IPS-18a (cell line): ENCODE measurements around the gene RAB32.
"Not testable (repeated sequence)": the region's sequence is repeated elsewhere in the genome, so short reads cannot be mapped to it uniquely, and the experiment has no call there.

ENCODE experiments used
- H3K27ac ChIP-seq: one replicate; pipeline ENCODE4 v1.5.1; 2013; ENCODE audit warnings: low read length
- H3K27me3 ChIP-seq: one replicate; pipeline ENCODE4 v1.6.1; 2013; ENCODE audit warnings: mild to moderate bottlenecking, low read length; ENCODE audit not compliant: control insufficient read depth, insufficient read depth
- H3K36me3 ChIP-seq: one replicate; pipeline ENCODE4 v1.6.1; 2013; ENCODE audit warnings: low read depth, low read length; ENCODE audit not compliant: control insufficient read depth
- H3K4me1 ChIP-seq: one replicate; pipeline ENCODE4 v1.6.1; 2013; ENCODE audit warnings: low read depth, low read length; ENCODE audit not compliant: control insufficient read depth
- H3K4me3 ChIP-seq: one replicate; pipeline ENCODE4 v1.5.1; 2013; ENCODE audit warnings: low read length
- H3K9ac ChIP-seq: one replicate; pipeline ENCODE4 v1.6.1; 2013; ENCODE audit warnings: mild to moderate bottlenecking, low read length, moderate library complexity
- H3K9me3 ChIP-seq: one replicate; pipeline ENCODE4 v1.6.1; 2013; ENCODE audit warnings: low read depth, low read length; ENCODE audit not compliant: control insufficient read depth

RAB32 gene

GRCh38 chr6:146547889-146548288, 4.3 kb downstream of the RAB32 start:
- H3K9ac ChIP-seq = no peak overlapping the region
- H3K4me3 ChIP-seq = no peak overlapping the region
- H3K4me1 ChIP-seq = no peaks in the 10 kb centered on the region
- peaks cover 8% of the 10 kb centered on the region for H3K36me3 ChIP-seq
- no peak overlapping the region for H3K27ac ChIP-seq
- no peaks in the 10 kb centered on the region for H3K9me3 ChIP-seq
- no peaks in the 10 kb centered on the region for H3K27me3 ChIP-seq

GRCh38 chr6:146548898-146549374, 5.3 kb downstream of the RAB32 start:
- Histone ChIP-seq H3K4me3 (no peak overlapping the region), H3K9ac (no peak overlapping the region), H3K4me1 (no peaks in the 10 kb centered on the region), H3K9me3 (no peaks in the 10 kb centered on the region), H3K36me3 (peaks cover 8% of the 10 kb centered on the region), H3K27ac (no peak overlapping the region), H3K27me3 (no peaks in the 10 kb centered on the region)

GRCh38 chr6:146550911-146551310, 7.3 kb downstream of the RAB32 start:
- no peak overlapping the region for H3K9ac ChIP-seq

GRCh38 chr6:146551545-146551944, 7.9 kb downstream of the RAB32 start:
- no peaks in the 10 kb centered on the region for H3K9me3 ChIP-seq
- peaks cover 18% of the 10 kb centered on the region for H3K36me3 ChIP-seq
- no peak overlapping the region for H3K27ac ChIP-seq
- H3K4me3 ChIP-seq = no peak overlapping the region
- H3K9ac ChIP-seq = no peak overlapping the region
- H3K27me3 ChIP-seq = no peaks in the 10 kb centered on the region
- no peaks in the 10 kb centered on the region for H3K4me1 ChIP-seq

More at GRCh38 chr6:146550911-146551310, 7.3 kb downstream of the RAB32 start:
- Histone ChIP-seq H3K4me1 (no peaks in the 10 kb centered on the region), H3K4me3 (no peak overlapping the region), H3K27ac (no peak overlapping the region), H3K36me3 (peaks cover 18% of the 10 kb centered on the region), H3K27me3 (no peaks in the 10 kb centered on the region), H3K9me3 (no peaks in the 10 kb centered on the region)

- H3K4me3 ChIP-seq = no peak overlapping the region
- peaks cover 18% of the 10 kb centered on the region for H3K36me3 ChIP-seq
- no peaks in the 10 kb centered on the region for H3K9me3 ChIP-seq
- no peak overlapping the region for H3K27ac ChIP-seq
- no peak overlapping the region for H3K9ac ChIP-seq
- H3K4me1 ChIP-seq = no peaks in the 10 kb centered on the region
- no peaks in the 10 kb centered on the region for H3K27me3 ChIP-seq
These were observed 9.9 kb downstream of the RAB32 start for GRCh38 chr6:146553377-146554135.

GRCh38 chr6:146560607-146561006, 17.0 kb downstream of the RAB32 start:
- Histone ChIP-seq H3K27me3 (no peaks in the 10 kb centered on the region), H3K36me3 (no peaks in the 10 kb centered on the region), H3K4me3 (no peak overlapping the region), H3K4me1 (peaks cover 3% of the 10 kb centered on the region), H3K9me3 (no peaks in the 10 kb centered on the region), H3K9ac (no peak overlapping the region), H3K27ac (no peak overlapping the region)

GRCh38 chr6:146566661-146567060, 23.0 kb downstream of the RAB32 start:
- not testable (repeated sequence) for H3K4me3 ChIP-seq, H3K9me3 ChIP-seq, H3K9ac ChIP-seq, H3K27ac ChIP-seq, H3K27me3 ChIP-seq, H3K36me3 ChIP-seq, H3K4me1 ChIP-seq

GRCh38 chr6:146568619-146569018, 25.0 kb downstream of the RAB32 start:
- not testable (repeated sequence) for H3K4me3 ChIP-seq, H3K4me1 ChIP-seq, H3K27me3 ChIP-seq, H3K36me3 ChIP-seq, H3K9ac ChIP-seq, H3K9me3 ChIP-seq, H3K27ac ChIP-seq

GRCh38 chr6:146574211-146574610, 30.6 kb downstream of the RAB32 start:
- H3K4me3 ChIP-seq = no peak overlapping the region
- no peak overlapping the region for H3K9ac ChIP-seq
- no peak overlapping the region for H3K27ac ChIP-seq
- no peaks in the 10 kb centered on the region for H3K9me3 ChIP-seq
- H3K36me3 ChIP-seq = no peaks in the 10 kb centered on the region
- H3K4me1 ChIP-seq = no peaks in the 10 kb centered on the region
- no peaks in the 10 kb centered on the region for H3K27me3 ChIP-seq

- Histone ChIP-seq H3K27me3 (no peaks in the 10 kb centered on the region), H3K4me3 (no peak overlapping the region), H3K9me3 (no peaks in the 10 kb centered on the region), H3K36me3 (no peaks in the 10 kb centered on the region), H3K27ac (no peak overlapping the region), H3K9ac (no peak overlapping the region), H3K4me1 (no peaks in the 10 kb centered on the region)
These were observed 34.4 kb downstream of the RAB32 start for GRCh38 chr6:146578054-146578453.

- H3K9me3 ChIP-seq = no peaks in the 10 kb centered on the region
- H3K4me3 ChIP-seq = no peak overlapping the region
- H3K36me3 ChIP-seq = no peaks in the 10 kb centered on the region
- H3K4me1 ChIP-seq = no peaks in the 10 kb centered on the region
- H3K9ac ChIP-seq = no peak overlapping the region
- no peak overlapping the region for H3K27ac ChIP-seq
- no peaks in the 10 kb centered on the region for H3K27me3 ChIP-seq
These were observed 38.3 kb downstream of the RAB32 start for GRCh38 chr6:146581968-146582367.

GRCh38 chr6:146582857-146583256, 39.2 kb downstream of the RAB32 start:
- no peak overlapping the region for H3K9ac ChIP-seq
- no peak overlapping the region for H3K27ac ChIP-seq
- H3K4me1 ChIP-seq = no peaks in the 10 kb centered on the region
- no peaks in the 10 kb centered on the region for H3K9me3 ChIP-seq
- H3K36me3 ChIP-seq = no peaks in the 10 kb centered on the region
- no peak overlapping the region for H3K4me3 ChIP-seq
- no peaks in the 10 kb centered on the region for H3K27me3 ChIP-seq
